MCF 10A (cell line): ENCODE results near the gene CHST15. TPM values are rescaled to one million over a fixed set of nuclear protein-coding genes. Genes with fewer than 3 reads are reported as not detected.

ENCODE experiments used
- BruUV-seq: library from RNA; stranded (reverse); fragments of 400-500 nt; replicated peaks from 2 replicates; lab custom pipeline; 2021; lab: Mats Ljungman, UMichigan
- CTCF ChIA-PET: fragments of 300-600 bp; sonication (Branson Sonifier 250); formaldehyde crosslinking; extraction: SDS; loops from one replicate; lab custom pipeline; 2021; ENCODE audit warnings: antibody characterized with exemption, inconsistent platforms; lab: Yijun Ruan, JAX
- POLR2A ChIA-PET: fragments of 300-600, 350-650 bp; sonication (Branson Sonifier 250); formaldehyde crosslinking; extraction: SDS; loops from one replicate; lab custom pipeline; 2020; ENCODE audit warnings: antibody characterized with exemption, inconsistent platforms; lab: Yijun Ruan, JAX
- DNase-seq: peaks from one replicate; pipeline ENCODE4 v3.0.0-alpha.2; 2018; ENCODE audit not compliant: unreplicated experiment
- H3K27ac Mint-ChIP-seq: one replicate; pipeline ENCODE4 v1.8.0; 2022; ENCODE audit warnings: mild to moderate bottlenecking, low read depth, mixed read lengths; ENCODE audit not compliant: unreplicated experiment
- H3K27me3 Mint-ChIP-seq: one replicate; pipeline ENCODE4 v1.8.0; 2022; ENCODE audit warnings: mixed read lengths; ENCODE audit not compliant: insufficient read depth, unreplicated experiment
- H3K36me3 Mint-ChIP-seq: one replicate; pipeline ENCODE4 v1.8.0; 2022; ENCODE audit warnings: mild to moderate bottlenecking, moderate library complexity, mixed read lengths; ENCODE audit not compliant: insufficient read depth, unreplicated experiment
- H3K4me1 Mint-ChIP-seq: one replicate; pipeline ENCODE4 v1.8.0; 2022; ENCODE audit warnings: mixed read lengths; ENCODE audit not compliant: insufficient read depth, unreplicated experiment
- H3K4me3 Mint-ChIP-seq: one replicate; pipeline ENCODE4 v1.8.0; 2022; ENCODE audit warnings: mild to moderate bottlenecking, moderate library complexity, mixed read lengths; ENCODE audit not compliant: unreplicated experiment
- H3K9me3 Mint-ChIP-seq: one replicate; pipeline ENCODE4 v1.8.0; 2022; ENCODE audit warnings: mixed read lengths; ENCODE audit not compliant: unreplicated experiment
- CTCF ChIP-seq: fragments of 200-600 bp; IDR thresholded peaks from one replicate; pipeline ENCODE4 v1.8.0; 2022; ENCODE audit warnings: antibody characterized with exemption, mild to moderate bottlenecking; ENCODE audit not compliant: unreplicated experiment
- intact Hi-C: fragments of 100-400 bp; cut with micrococcal nuclease; formaldehyde crosslinking; loops from 2 replicates; pipeline ENCODE4 v1.14.1; 2022
- total RNA-seq: library from RNA; stranded (reverse); gene quantifications from 2 replicates; pipeline ENCODE4 v1.2.3, GENCODE V29; 2022

The CHST15 gene
- total RNA-seq, 1 experiment from 2014 or later = 32.8 TPM

- Mint-ChIP-seq H3K27ac (peak overlapping the region; percentile 91), H3K9me3 (no peaks in the 10 kb centered on the region), H3K4me3 (no peak overlapping the region), H3K4me1 (peaks cover 11% of the 10 kb centered on the region), H3K36me3 (no peaks in the 10 kb centered on the region), H3K27me3 (no peaks in the 10 kb centered on the region)
- DNase-seq = no peak
- TF ChIP-seq CTCF = no peak
- no TSS peak for BruUV-seq
- ChIA-PET POLR2A (interaction anchor here (0.7 to 3.6 kb wide), 6 partner anchors 10 to 1160 kb away, joined by 3 to 26 read pairs (median 4); partner anchors contain the start of gene CHST15), CTCF (interaction anchor here (0.6 to 2.3 kb wide), 2 partner anchors 10 to 1023 kb away, joined by 3 to 9 read pairs; no protein-coding TSS in a partner anchor)
- intact Hi-C loops = no loop called here
Measured at GRCh38 chr10:124116771-124117510, 23.5 kb upstream of the CHST15 start.

DNA sequence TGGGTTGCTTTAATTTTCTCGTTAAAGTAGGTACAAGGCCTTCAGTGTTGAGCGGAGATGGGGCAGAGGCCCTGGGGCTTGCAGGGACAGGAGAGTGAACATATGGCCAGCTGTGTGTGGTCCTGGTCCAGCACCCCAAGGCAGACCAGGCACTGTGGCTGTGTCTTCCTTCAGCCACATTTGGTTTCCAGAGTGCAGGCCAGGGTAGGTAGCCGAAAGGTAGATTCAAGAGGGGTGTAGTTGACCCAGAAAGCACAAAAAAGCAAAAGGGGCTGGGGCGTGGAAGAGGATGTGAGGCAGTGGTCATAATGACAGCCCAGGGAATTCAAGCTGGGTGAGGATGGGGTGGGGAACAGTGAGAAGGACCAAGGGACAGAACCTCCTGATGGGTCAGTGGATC, 21.3 kb upstream of the CHST15 start:
- TF ChIP-seq CTCF = no peak
- Mint-ChIP-seq H3K36me3 (no peaks in the 10 kb centered on the region), H3K27me3 (no peaks in the 10 kb centered on the region), H3K27ac (no peak overlapping the region), H3K9me3 (no peaks in the 10 kb centered on the region), H3K4me3 (no peak overlapping the region), H3K4me1 (peaks cover 11% of the 10 kb centered on the region)
- BruUV-seq = no TSS peak
- CTCF ChIA-PET = no interaction called here
- no peak for DNase-seq
- POLR2A ChIA-PET = interaction anchor here (0.7 to 0.8 kb wide), 3 partner anchors 9 to 38 kb away, joined by 3 to 4 read pairs (median 3); no protein-coding TSS in a partner anchor
- intact Hi-C loops = no loop called here

GRCh38 chr10:124112891-124113580, 19.6 kb upstream of the CHST15 start:
- no peaks in the 10 kb centered on the region for H3K27me3 Mint-ChIP-seq
- no peak overlapping the region for H3K4me3 Mint-ChIP-seq
- ChIA-PET CTCF (no interaction called here), POLR2A (no interaction called here)
- H3K4me1 Mint-ChIP-seq = peaks cover 10% of the 10 kb centered on the region
- intact Hi-C loops = no loop called here
- H3K9me3 Mint-ChIP-seq = no peaks in the 10 kb centered on the region
- no peak for TF ChIP-seq CTCF
- BruUV-seq = no TSS peak
- H3K27ac Mint-ChIP-seq = no peak overlapping the region
- H3K36me3 Mint-ChIP-seq = no peaks in the 10 kb centered on the region
- no peak for DNase-seq

- BruUV-seq = no TSS peak
- no peak overlapping the region for H3K4me3 Mint-ChIP-seq
- no peaks in the 10 kb centered on the region for H3K36me3 Mint-ChIP-seq
- POLR2A ChIA-PET = no interaction called here
- no peak for DNase-seq
- CTCF ChIA-PET = no interaction called here
- intact Hi-C loops = no loop called here
- H3K27ac Mint-ChIP-seq = no peak overlapping the region
- H3K4me1 Mint-ChIP-seq = peaks cover 20% of the 10 kb centered on the region
- H3K27me3 Mint-ChIP-seq = no peaks in the 10 kb centered on the region
- H3K9me3 Mint-ChIP-seq = no peaks in the 10 kb centered on the region
- no peak for TF ChIP-seq CTCF
Measured at GRCh38 chr10:124110882-124111281, 17.5 kb upstream of the CHST15 start.
